AG10803 (cell line): ENCODE measurements around the gene CBFA2T3.

ENCODE experiments used
- DNase-seq: peaks from one replicate; pipeline ENCODE4 v3.0.0; 2010; ENCODE audit warnings: low read depth
- H3K4me3 ChIP-seq: 2 replicates; pipeline ENCODE4 v1.5.1; 2011; ENCODE audit warnings: mild to moderate bottlenecking, low read length, control low read depth
- TF ChIP-seq, protein P1 (sequence below): conservative IDR thresholded peaks from 2 replicates; pipeline ENCODE4 v1.5.1; 2011; ENCODE audit warnings: mild to moderate bottlenecking, low read length, control low read depth, inconsistent platforms

CBFA2T3 gene

DNA sequence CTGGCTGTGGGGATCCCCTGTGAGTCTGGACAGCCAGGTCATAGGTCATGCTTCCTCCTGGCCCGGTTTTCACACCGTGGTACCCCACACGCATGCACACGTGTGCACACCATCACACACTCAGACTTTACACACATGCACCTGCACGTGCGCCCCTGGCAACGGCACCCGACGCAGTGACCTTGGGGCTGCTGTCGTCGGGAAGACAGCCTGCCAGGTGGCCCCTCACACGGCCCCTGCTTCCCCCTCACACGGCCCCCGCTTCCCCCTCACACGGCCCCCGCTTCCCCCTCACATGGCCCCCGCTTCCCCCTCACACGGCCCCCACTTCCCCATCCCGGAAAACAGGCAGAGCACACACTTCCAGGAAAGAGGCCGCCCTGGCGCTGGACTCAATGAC, 45.1 kb downstream of the CBFA2T3 start:
- no peak for DNase-seq
- no peak overlapping the region for H3K4me3 ChIP-seq
- TF ChIP-seq, protein P1, sequence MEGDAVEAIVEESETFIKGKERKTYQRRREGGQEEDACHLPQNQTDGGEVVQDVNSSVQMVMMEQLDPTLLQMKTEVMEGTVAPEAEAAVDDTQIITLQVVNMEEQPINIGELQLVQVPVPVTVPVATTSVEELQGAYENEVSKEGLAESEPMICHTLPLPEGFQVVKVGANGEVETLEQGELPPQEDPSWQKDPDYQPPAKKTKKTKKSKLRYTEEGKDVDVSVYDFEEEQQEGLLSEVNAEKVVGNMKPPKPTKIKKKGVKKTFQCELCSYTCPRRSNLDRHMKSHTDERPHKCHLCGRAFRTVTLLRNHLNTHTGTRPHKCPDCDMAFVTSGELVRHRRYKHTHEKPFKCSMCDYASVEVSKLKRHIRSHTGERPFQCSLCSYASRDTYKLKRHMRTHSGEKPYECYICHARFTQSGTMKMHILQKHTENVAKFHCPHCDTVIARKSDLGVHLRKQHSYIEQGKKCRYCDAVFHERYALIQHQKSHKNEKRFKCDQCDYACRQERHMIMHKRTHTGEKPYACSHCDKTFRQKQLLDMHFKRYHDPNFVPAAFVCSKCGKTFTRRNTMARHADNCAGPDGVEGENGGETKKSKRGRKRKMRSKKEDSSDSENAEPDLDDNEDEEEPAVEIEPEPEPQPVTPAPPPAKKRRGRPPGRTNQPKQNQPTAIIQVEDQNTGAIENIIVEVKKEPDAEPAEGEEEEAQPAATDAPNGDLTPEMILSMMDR: no peak

DNA sequence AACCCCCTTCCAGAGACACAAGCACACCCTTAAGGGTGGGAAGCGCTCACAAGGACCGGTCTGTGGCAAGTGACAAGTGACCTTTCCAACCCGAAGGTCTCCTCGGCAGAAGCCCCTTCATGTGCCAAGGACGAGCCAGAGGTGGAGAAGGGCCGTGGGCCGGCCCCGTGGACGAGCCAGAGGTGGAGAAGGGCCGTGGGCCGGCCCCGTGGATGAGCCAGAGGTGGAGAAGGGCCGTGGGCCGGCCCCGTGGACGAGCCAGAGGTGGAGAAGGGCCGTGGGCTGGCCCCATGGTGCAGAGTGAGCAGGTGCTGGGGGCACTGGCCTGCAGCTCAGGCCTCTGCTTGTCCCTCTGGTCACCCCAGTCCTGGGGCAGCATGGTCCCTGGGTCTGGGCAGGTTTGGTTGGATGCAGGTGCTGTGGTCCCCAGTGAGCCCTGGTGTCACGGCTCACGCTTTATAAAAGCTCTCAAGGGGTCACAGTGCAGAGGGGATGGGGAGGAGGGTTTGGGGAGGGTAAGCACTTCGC, 45.6 kb downstream of the CBFA2T3 start:
- TF ChIP-seq, protein P1: no peak
- H3K4me3 ChIP-seq: no peak overlapping the region
- DNase-seq: no peak

DNA sequence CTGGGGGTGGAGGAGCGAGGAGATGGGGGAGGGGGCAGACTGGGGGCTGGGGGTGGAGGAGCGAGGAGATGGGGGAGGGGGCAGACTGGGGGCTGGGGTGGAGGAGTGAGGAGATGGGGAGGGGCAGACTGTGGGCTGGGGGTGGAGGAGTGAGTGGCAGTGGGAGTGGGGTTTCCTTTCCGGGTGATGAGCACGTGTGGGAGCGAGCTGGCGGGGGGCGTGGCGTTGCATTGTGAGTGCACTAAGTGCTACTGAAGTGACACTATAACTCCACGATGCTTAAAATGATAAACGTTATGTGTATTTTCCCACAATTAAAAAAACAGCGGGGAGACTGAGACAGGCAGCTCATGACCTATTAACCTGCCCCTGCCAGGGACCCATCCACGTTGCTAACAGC, 46.3 kb downstream of the CBFA2T3 start:
- TF ChIP-seq, protein P1: no peak
- no peak overlapping the region for H3K4me3 ChIP-seq
- DNase-seq: no peak

DNA sequence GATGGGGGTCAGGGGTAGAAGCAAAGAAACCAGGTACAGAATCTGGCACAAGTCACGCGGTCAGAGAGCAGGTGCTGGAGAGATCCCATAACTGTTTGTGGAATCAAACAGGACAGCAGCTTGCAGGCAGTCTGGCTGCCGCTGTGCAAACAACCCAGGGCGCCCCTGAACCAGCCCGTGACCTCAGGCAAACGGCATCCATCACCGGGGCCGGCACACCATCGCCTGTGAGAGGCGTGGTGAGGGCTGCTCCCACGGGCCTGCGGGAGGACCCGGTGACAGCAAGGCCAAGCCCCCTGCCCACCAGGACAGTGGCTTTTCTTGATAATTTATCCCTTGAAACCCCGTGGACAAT, 47.9 kb downstream of the CBFA2T3 start:
- no peak overlapping the region for H3K4me3 ChIP-seq
- TF ChIP-seq, protein P1: no peak
- DNase-seq: no peak

DNA sequence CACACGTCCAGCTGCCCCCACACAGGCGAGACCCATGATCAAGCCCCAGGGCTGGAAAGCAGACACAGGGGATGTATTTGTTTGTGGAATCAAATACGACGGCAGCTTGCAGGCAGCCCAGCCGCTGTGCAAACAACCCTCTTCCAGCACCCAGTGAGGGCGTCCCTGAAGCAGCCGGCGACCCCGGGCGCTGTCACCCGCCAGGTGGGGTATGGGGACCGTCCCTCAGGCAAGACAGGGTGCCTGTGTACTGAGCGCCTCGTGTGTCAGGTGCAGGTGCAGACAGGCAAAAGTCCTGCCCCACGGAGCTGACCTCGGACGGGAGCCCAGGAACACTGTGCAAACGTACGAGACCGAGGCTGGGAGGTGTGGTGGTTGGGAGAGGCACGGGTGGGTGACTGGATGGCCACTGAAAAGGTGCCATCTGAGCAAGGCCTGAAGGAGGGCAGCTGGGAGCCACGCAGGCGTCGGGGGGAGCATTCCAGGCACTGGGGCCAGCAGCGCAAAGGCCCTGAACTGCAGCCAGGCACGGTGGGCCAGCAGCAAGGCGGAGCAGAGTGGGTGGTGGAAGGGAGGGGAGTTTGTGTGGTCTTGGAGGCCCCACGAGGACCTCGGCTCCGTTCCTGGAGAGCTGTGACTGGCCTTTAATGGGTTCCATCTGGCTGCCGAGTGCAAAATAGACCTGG, 48.5 kb downstream of the CBFA2T3 start:
- H3K4me3 ChIP-seq: no peak overlapping the region
- TF ChIP-seq, protein P1: no peak
- no peak for DNase-seq

DNA sequence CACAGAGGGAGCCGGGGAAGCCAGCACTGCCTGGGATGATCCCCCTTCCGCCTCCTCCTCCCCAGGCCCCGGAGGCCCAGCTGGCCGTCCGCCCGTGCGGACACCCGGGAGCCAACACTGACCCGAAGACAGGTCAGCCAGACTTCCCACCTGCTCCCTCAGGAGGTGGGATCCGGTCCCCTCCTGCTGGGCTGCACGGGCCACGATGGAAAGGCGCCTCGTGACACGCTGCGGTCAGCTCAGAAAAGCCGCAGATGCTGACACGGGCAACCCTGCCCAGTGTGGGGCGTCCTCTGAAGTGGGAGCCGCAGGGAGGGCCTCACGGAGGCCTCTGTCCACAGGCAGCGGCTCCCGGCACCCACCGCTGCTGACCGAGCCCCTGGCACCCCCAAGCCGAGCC, 49.3 kb downstream of the CBFA2T3 start:
- no peak for DNase-seq
- TF ChIP-seq, protein P1: no peak
- H3K4me3 ChIP-seq: no peak overlapping the region

DNA sequence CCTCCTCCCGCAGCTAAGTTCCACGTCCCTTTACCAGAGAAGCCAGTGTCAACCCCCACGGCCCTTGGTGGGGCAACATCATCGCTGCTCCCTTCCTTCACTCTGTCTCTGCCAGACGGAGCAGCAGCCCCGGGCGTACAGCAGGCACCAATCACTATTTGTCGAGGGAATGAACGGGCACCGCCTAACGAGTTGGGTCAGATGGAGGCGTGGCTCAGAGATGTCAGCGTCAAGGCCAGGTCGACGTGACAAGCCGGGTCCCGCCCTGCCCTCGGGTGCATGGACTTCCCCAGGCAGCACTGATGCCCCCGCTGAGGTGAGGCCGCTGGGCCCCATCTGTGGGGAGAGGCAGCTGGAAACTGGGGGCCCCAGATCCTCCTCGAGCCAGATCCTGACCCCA, 50.0 kb downstream of the CBFA2T3 start:
- TF ChIP-seq, protein P1: no peak
- no peak overlapping the region for H3K4me3 ChIP-seq
- no peak for DNase-seq
